IMR-90 (cell line): ENCODE measurements around the gene PCP2.

Experiments used
- BHLHE40 ChIP-seq: fragments of 150-350 bp; IDR thresholded peaks from 2 replicates; pipeline ENCODE4 v1.6.1; 2016; ENCODE audit warnings: mild to moderate bottlenecking, low read depth, low read length
- CEBPB ChIP-seq: IDR thresholded peaks from 2 replicates; pipeline ENCODE4 v1.6.1; 2012; ENCODE audit warnings: low read depth, low read length, improper control_type of control experiment
- CHD1 ChIP-seq: IDR thresholded peaks from 2 replicates; pipeline ENCODE4 v1.6.1; 2012; ENCODE audit warnings: low read depth, low read length, improper control_type of control experiment
- FOS ChIP-seq: fragments of 150-350 bp; IDR thresholded peaks from 2 replicates; pipeline ENCODE4 v1.6.1; 2016; ENCODE audit warnings: low read depth, low read length
- MAZ ChIP-seq: IDR thresholded peaks from 2 replicates; pipeline ENCODE4 v1.6.1; 2012; ENCODE audit warnings: low read depth, mild to moderate bottlenecking, low read length, improper control_type of control experiment, moderate library complexity, borderline replicate concordance
- MXI1 ChIP-seq: IDR thresholded peaks from 2 replicates; pipeline ENCODE4 v1.6.1; 2012; ENCODE audit warnings: low read depth, mild to moderate bottlenecking, low read length, moderate library complexity, borderline replicate concordance
- NFE2L2 ChIP-seq: fragments of 150-350 bp; IDR thresholded peaks from 2 replicates; pipeline ENCODE4 v1.6.1; 2016; ENCODE audit warnings: low read depth, mild to moderate bottlenecking, low read length
- POLR2A ChIP-seq: IDR thresholded peaks from 2 replicates; pipeline ENCODE4 v1.6.1; 2012; ENCODE audit warnings: mild to moderate bottlenecking, low read depth, low read length
- RAD21 ChIP-seq: IDR thresholded peaks from 2 replicates; pipeline ENCODE4 v1.6.1; 2012; ENCODE audit warnings: low read length, improper control_type of control experiment
- RFX5 ChIP-seq: IDR thresholded peaks from 2 replicates; pipeline ENCODE4 v1.8.0; 2012; ENCODE audit warnings: low read depth, mild to moderate bottlenecking, low read length, moderate library complexity
- SMC3 ChIP-seq: fragments of 150-350 bp; IDR thresholded peaks from 2 replicates; pipeline ENCODE4 v1.6.1; 2016; ENCODE audit warnings: low read depth, mild to moderate bottlenecking, antibody characterized with exemption, low read length, moderate library complexity
- TF ChIP-seq, protein P1 (sequence below): conservative IDR thresholded peaks from 2 replicates; pipeline ENCODE4 v1.5.1; 2012; ENCODE audit warnings: mild to moderate bottlenecking, low read depth, low read length, improper control_type of control experiment
- TF ChIP-seq, protein P2 (sequence below): fragments of 150-350 bp; IDR thresholded peaks from 2 replicates; pipeline ENCODE4 v1.6.1; 2017; ENCODE audit warnings: mild to moderate bottlenecking, antibody characterized with exemption, low read length, low read depth
- TF ChIP-seq, protein P3 (sequence below): fragments of 150-350 bp; IDR thresholded peaks from 2 replicates; pipeline ENCODE4 v1.6.1; 2016; ENCODE audit warnings: low read depth, mild to moderate bottlenecking, low read length, moderate library complexity, borderline replicate concordance

DNA sequence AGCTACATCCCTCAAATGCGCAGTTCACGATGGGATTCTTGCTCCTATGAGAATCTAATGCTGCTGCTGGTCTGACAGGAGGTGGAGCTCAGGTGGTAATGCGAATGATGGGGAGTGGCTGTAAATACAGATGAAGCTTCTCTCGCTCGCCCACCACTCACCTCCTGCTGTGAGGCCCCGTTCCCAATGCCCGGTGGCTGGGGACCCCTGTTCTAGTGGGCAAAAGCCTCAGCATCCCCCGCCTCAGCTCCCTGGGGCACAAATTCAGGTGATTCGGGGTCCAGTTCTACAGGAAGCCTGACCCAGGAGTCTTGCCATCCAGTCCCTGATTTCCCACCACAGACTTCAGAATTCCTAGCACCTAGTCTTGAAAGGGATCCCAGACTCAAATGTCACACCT is 39.0 kb upstream of the PCP2 start:
- TF ChIP-seq, protein P1, sequence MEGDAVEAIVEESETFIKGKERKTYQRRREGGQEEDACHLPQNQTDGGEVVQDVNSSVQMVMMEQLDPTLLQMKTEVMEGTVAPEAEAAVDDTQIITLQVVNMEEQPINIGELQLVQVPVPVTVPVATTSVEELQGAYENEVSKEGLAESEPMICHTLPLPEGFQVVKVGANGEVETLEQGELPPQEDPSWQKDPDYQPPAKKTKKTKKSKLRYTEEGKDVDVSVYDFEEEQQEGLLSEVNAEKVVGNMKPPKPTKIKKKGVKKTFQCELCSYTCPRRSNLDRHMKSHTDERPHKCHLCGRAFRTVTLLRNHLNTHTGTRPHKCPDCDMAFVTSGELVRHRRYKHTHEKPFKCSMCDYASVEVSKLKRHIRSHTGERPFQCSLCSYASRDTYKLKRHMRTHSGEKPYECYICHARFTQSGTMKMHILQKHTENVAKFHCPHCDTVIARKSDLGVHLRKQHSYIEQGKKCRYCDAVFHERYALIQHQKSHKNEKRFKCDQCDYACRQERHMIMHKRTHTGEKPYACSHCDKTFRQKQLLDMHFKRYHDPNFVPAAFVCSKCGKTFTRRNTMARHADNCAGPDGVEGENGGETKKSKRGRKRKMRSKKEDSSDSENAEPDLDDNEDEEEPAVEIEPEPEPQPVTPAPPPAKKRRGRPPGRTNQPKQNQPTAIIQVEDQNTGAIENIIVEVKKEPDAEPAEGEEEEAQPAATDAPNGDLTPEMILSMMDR: no peak
- TF ChIP-seq RFX5 (no peak), CHD1 (no peak), POLR2A (no peak), RAD21 (no peak), MXI1 (no peak), FOS (no peak), CEBPB (no peak), SMC3 (no peak), BHLHE40 (no peak), MAZ (no peak), NFE2L2 (no peak)
- TF ChIP-seq, protein P2, sequence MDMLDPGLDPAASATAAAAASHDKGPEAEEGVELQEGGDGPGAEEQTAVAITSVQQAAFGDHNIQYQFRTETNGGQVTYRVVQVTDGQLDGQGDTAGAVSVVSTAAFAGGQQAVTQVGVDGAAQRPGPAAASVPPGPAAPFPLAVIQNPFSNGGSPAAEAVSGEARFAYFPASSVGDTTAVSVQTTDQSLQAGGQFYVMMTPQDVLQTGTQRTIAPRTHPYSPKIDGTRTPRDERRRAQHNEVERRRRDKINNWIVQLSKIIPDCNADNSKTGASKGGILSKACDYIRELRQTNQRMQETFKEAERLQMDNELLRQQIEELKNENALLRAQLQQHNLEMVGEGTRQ: no peak
- TF ChIP-seq, protein P3, sequence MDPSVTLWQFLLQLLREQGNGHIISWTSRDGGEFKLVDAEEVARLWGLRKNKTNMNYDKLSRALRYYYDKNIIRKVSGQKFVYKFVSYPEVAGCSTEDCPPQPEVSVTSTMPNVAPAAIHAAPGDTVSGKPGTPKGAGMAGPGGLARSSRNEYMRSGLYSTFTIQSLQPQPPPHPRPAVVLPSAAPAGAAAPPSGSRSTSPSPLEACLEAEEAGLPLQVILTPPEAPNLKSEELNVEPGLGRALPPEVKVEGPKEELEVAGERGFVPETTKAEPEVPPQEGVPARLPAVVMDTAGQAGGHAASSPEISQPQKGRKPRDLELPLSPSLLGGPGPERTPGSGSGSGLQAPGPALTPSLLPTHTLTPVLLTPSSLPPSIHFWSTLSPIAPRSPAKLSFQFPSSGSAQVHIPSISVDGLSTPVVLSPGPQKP: no peak
